Heart left ventricle (tissue), 13 donors: ENCODE results near the gene SIAH1.

Experiments used
- CTCF ChIP-seq, 12 donors: fragments of 200-600 bp; sonication (generic) in 4 of 12; IDR thresholded peaks; one replicate each; pipeline versions ENCODE4 v1.5.0 to v1.8.0; 2018 to 2022; ENCODE audit warnings: antibody characterized with exemption in 12 of 12, mild to moderate bottlenecking in 5 of 12
- POLR2A ChIP-seq, 2 donors: fragments of 450-650 bp; IDR thresholded peaks; one replicate each; pipeline ENCODE4 v1.6.1; 2017; ENCODE audit warnings: antibody characterized with exemption in 2 of 2, mild to moderate bottlenecking in 2 of 2, moderate library complexity in 2 of 2
- donor health status: ischemic (EF 13 %, LVEDD 7.1; RV severe dilation, severe dysfunction).
- donor health status: DM: no; HTN: yes; CAD: no.
- donor health status: DM: no; HTN: no; CAD: no.
- donor health status: ischemic (EF 25% LVEDD 6.9; RV normal size, moderate dysfunction).
- donor health status: ischemic (EF 25% LVEDD 5.7; RV mildly dilated, moderate dysfunction).
- donor health status: ischemic (EF 35%, LVEDD 5.7; RV mildly dilated, moderate dysfunction).
- donor health status: nonischemic (EF 11% LVEDD 7.7; RV severe dilation, severe dysfunction).
- donor health status: DM: yes; HTN: yes; CAD: no.
- donor health status: PGD.
- donor health status: ischemic (EF 29% LVEDD 5.4; RV normal size, mild dysfunction).
- donor health status: nonischemic (EF 23%, LVEDD 6.1; RV moderate dilation, normal function).

GRCh38 chr16:48395375-48395774 is 10.2 kb upstream of the SIAH1 start:
- TF ChIP-seq CTCF (IDR thresholded peaks at IDR 0.05) (no peak), POLR2A (IDR thresholded peaks at IDR 0.05) (no peak)
